CD4-positive, alpha-beta T cell treated with Interleukin-10 for 1 hour (primary cell): Measurements from ENCODE around the gene VOPP1.

ENCODE experiments used
- DNase-seq: peaks from one replicate; pipeline ENCODE4 v3.0.0-alpha.2; 2020

The VOPP1 gene

GRCh38 chr7:55553024-55553345 lies 19.3 kb downstream of the VOPP1 start:
- no peak for DNase-seq

GRCh38 chr7:55552320-55553023 lies 19.8 kb downstream of the VOPP1 start:
- DNase-seq, result no peak

- DNase-seq, result no peak
These were observed 21.3 kb downstream of the VOPP1 start for GRCh38 chr7:55550841-55551537.

GRCh38 chr7:55550010-55550663 lies 22.2 kb downstream of the VOPP1 start:
- DNase-seq, result no peak

- no peak for DNase-seq
These were observed 22.8 kb downstream of the VOPP1 start for GRCh38 chr7:55549457-55549856.

GRCh38 chr7:55548295-55548731 lies 24.0 kb downstream of the VOPP1 start:
- DNase-seq, result no peak

GRCh38 chr7:55546814-55547213 lies 25.5 kb downstream of the VOPP1 start:
- DNase-seq, result no peak

GRCh38 chr7:55545496-55545895 lies 26.8 kb downstream of the VOPP1 start:
- no peak for DNase-seq

- no peak for DNase-seq
These were observed 32.0 kb downstream of the VOPP1 start for GRCh38 chr7:55540226-55540858.

GRCh38 chr7:55539380-55539779 lies 32.9 kb downstream of the VOPP1 start:
- DNase-seq, result no peak

- DNase-seq, result no peak
These were observed 33.8 kb downstream of the VOPP1 start for GRCh38 chr7:55538538-55538937.

- no peak for DNase-seq
These were observed 34.8 kb downstream of the VOPP1 start for GRCh38 chr7:55537458-55537990.

GRCh38 chr7:55536619-55537457 lies 35.5 kb downstream of the VOPP1 start:
- peak; percentile 24 for DNase-seq

GRCh38 chr7:55535617-55536016 lies 36.7 kb downstream of the VOPP1 start:
- DNase-seq, result no peak

- no peak for DNase-seq
These were observed 37.2 kb downstream of the VOPP1 start for GRCh38 chr7:55534916-55535590.

- DNase-seq, result peak; percentile 64
These were observed 37.9 kb downstream of the VOPP1 start for GRCh38 chr7:55534262-55534915.

GRCh38 chr7:55533729-55534080 lies 38.6 kb downstream of the VOPP1 start:
- no peak for DNase-seq

- peak; percentile 85 for DNase-seq
These were observed 39.1 kb downstream of the VOPP1 start for GRCh38 chr7:55533050-55533728.

GRCh38 chr7:55532150-55532917 lies 40.0 kb downstream of the VOPP1 start:
- no peak for DNase-seq

- DNase-seq, result no peak
These were observed 40.8 kb downstream of the VOPP1 start for GRCh38 chr7:55531536-55531935.
